DOHH2 (cell line): Measurements from ENCODE around the gene KRTAP10-3.
"Not testable (repeated sequence)": the region's sequence is repeated elsewhere in the genome, so short reads cannot be mapped to it uniquely, and the experiment has no call there.

ENCODE experiments used
- H3F3A ChIP-seq: fragments of 200-600 bp; sonication (generic), shearing (Covaris generic); 2 replicates; pipeline ENCODE4 v1.6.0; 2016; ENCODE audit warnings: antibody characterized with exemption, mild to moderate bottlenecking; ENCODE audit not compliant: control insufficient read depth, insufficient read depth
- H3K27ac ChIP-seq: fragments of 200-600 bp; sonication (generic); 2 replicates; pipeline ENCODE4 v1.5.1; 2014; ENCODE audit warnings: low read depth, mild to moderate bottlenecking, low read length, moderate library complexity
- H3K27me3 ChIP-seq: fragments of 200-600 bp; sonication (generic); 2 replicates; pipeline ENCODE4 v1.6.1; 2014; ENCODE audit warnings: mild to moderate bottlenecking, low read length, mixed read lengths; ENCODE audit not compliant: control insufficient read depth
- H3K36me3 ChIP-seq: fragments of 200-600 bp; sonication (generic); 2 replicates; pipeline ENCODE4 v1.6.1; 2014; ENCODE audit warnings: mild to moderate bottlenecking, low read length, moderate library complexity, mixed read lengths; ENCODE audit not compliant: control insufficient read depth
- H3K4me1 ChIP-seq: fragments of 200-600 bp; sonication (generic); 2 replicates; pipeline ENCODE4 v1.6.1; 2014; ENCODE audit warnings: mild to moderate bottlenecking, low read length, mixed read lengths; ENCODE audit not compliant: control insufficient read depth
- H3K4me2 ChIP-seq: fragments of 200-600 bp; sonication (generic); 2 replicates; pipeline ENCODE4 v1.6.0; 2014; ENCODE audit warnings: mild to moderate bottlenecking, low read length, moderate library complexity
- H3K4me3 ChIP-seq: fragments of 200-600 bp; sonication (generic); 2 replicates; pipeline ENCODE4 v1.5.1; 2014; ENCODE audit warnings: mild to moderate bottlenecking, low read length, mixed read lengths
- H3K79me2 ChIP-seq: fragments of 200-600 bp; sonication (generic); 2 replicates; pipeline ENCODE4 v1.6.1; 2014; ENCODE audit warnings: mild to moderate bottlenecking, low read length, mixed read lengths; ENCODE audit not compliant: control insufficient read depth
- H3K9me2 ChIP-seq: fragments of 200-600 bp; sonication (generic); replicated peaks from 2 replicates; pipeline ENCODE4 v1.6.1; 2014; ENCODE audit warnings: mild to moderate bottlenecking, low read length, mixed read lengths; ENCODE audit not compliant: control insufficient read depth
- H3K9me3 ChIP-seq: fragments of 200-600 bp; sonication (generic); 2 replicates; pipeline ENCODE4 v1.6.1; 2014; ENCODE audit warnings: antibody characterized with exemption, low read length, mixed read lengths; ENCODE audit not compliant: control insufficient read depth, insufficient read depth
- H4K20me1 ChIP-seq: fragments of 200-600 bp; sonication (generic); 2 replicates; pipeline ENCODE4 v1.6.0; 2014; ENCODE audit warnings: low read depth, mild to moderate bottlenecking, antibody characterized with exemption, low read length, moderate library complexity; ENCODE audit not compliant: control insufficient read depth, insufficient read depth
- EZH2phosphoT487 ChIP-seq: fragments of 200-600 bp; sonication (generic); IDR thresholded peaks from 2 replicates; pipeline ENCODE4 v1.6.1; 2017; ENCODE audit warnings: borderline replicate concordance, mild to moderate bottlenecking, antibody characterized with exemption, low read length, moderate library complexity, mixed read lengths
- TF ChIP-seq, protein P1 (sequence below): fragments of 200-600 bp; sonication (generic); IDR thresholded peaks from one replicate; pipeline ENCODE4 v1.5.1; 2014; ENCODE audit warnings: antibody characterized with exemption, mild to moderate bottlenecking, low read depth, low read length; ENCODE audit not compliant: poor library complexity, severe bottlenecking

Gene KRTAP10-3

DNA sequence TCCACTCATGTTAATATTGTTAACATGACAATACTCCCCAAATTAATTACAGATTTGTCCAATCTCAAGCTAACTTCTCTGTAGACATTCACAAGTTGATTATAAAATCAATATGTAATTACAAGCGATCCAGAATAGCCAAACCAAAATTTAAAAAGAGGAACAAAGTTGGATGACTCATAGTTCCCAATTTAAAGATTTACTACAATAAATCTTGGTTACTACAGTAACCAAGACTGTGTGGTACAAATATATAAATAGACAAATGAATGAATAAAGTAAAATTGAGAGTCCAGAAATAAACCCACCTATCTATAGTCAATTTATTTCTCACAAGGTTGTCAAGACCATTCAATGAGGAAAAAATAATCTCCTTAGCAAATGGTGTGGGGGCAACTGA, 7.8 kb upstream of the KRTAP10-3 start:
- no peaks in the 10 kb centered on the region for H3K36me3 ChIP-seq
- H4K20me1 ChIP-seq, result no peaks in the 10 kb centered on the region
- no peaks in the 10 kb centered on the region for H3K9me3 ChIP-seq
- H3K9me2 ChIP-seq, result no peaks in the 10 kb centered on the region
- no peaks in the 10 kb centered on the region for H3K27me3 ChIP-seq
- H3K27ac ChIP-seq, result no peak overlapping the region
- TF ChIP-seq EZH2phosphoT487, result no peak
- TF ChIP-seq, protein P1, sequence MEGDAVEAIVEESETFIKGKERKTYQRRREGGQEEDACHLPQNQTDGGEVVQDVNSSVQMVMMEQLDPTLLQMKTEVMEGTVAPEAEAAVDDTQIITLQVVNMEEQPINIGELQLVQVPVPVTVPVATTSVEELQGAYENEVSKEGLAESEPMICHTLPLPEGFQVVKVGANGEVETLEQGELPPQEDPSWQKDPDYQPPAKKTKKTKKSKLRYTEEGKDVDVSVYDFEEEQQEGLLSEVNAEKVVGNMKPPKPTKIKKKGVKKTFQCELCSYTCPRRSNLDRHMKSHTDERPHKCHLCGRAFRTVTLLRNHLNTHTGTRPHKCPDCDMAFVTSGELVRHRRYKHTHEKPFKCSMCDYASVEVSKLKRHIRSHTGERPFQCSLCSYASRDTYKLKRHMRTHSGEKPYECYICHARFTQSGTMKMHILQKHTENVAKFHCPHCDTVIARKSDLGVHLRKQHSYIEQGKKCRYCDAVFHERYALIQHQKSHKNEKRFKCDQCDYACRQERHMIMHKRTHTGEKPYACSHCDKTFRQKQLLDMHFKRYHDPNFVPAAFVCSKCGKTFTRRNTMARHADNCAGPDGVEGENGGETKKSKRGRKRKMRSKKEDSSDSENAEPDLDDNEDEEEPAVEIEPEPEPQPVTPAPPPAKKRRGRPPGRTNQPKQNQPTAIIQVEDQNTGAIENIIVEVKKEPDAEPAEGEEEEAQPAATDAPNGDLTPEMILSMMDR, result no peak
- H3K4me3 ChIP-seq, result no peak overlapping the region
- H3K4me2 ChIP-seq, result no peak overlapping the region
- no peaks in the 10 kb centered on the region for H3F3A ChIP-seq
- H3K79me2 ChIP-seq, result no peaks in the 10 kb centered on the region
- no peaks in the 10 kb centered on the region for H3K4me1 ChIP-seq

DNA sequence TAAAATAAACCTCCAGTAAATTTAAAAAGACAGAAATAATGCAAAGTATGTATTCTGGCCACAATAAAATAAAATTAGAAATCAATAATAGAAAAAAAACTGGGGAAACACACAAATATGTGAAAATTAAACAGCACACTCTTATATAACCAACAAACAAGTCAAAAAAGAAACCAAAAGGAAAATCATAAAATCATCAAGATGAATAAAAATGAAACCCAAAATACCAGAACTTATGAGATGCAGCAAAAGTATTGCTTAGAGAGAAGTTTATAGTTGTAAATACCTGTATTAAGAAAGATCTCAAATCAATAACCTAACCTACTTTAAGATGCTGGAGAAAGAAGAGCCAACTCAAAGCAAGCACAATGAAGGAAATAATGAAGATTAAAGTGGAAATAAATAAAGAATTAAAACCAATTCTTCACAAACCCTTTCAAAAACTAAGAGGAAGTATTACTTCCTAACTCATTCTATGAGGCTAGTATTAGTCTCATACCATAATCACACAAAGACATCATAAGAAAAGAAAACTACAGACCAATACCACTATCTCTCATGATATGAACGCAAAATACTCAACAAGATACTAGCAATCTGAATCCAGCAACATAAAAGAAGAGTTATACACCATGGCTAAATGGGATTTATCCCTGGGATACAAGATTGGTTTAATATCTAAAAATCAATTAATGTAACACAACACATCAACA, 6.4 kb upstream of the KRTAP10-3 start:
- H3K36me3 ChIP-seq, result no peaks in the 10 kb centered on the region
- H3K9me2 ChIP-seq, result no peaks in the 10 kb centered on the region
- no peaks in the 10 kb centered on the region for H3K9me3 ChIP-seq
- H3K4me3 ChIP-seq, result no peak overlapping the region
- H3K27ac ChIP-seq, result no peak overlapping the region
- H3K79me2 ChIP-seq, result no peaks in the 10 kb centered on the region
- no peaks in the 10 kb centered on the region for H3F3A ChIP-seq
- no peak for TF ChIP-seq EZH2phosphoT487
- TF ChIP-seq, protein P1, result no peak
- H3K4me1 ChIP-seq, result no peaks in the 10 kb centered on the region
- H3K4me2 ChIP-seq, result no peak overlapping the region
- H4K20me1 ChIP-seq, result no peaks in the 10 kb centered on the region
- no peaks in the 10 kb centered on the region for H3K27me3 ChIP-seq

DNA sequence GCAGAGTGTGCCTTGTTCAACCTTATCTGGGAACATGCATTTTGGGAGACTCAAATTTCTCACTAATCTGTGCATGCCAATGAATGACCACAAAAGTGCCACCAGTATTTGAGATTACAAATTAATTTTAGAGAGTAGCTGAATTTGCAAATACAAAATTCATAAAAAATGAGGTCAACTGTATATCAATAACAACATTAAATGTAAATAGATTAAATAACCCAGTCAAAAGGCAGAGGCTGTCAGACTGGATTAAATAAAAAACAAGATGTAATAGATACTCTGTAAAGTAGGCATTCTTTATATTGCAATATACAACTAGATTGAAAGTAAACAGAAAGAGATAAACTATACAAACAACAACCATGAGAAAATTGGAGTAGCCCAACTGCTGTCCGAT, 5.5 kb upstream of the KRTAP10-3 start:
- Histone ChIP-seq H3K9me3 (no peaks in the 10 kb centered on the region), H3K27ac (no peak overlapping the region), H3F3A (no peaks in the 10 kb centered on the region), H3K4me2 (no peak overlapping the region), H3K9me2 (no peaks in the 10 kb centered on the region), H3K4me3 (no peak overlapping the region), H3K4me1 (no peaks in the 10 kb centered on the region), H3K27me3 (peaks cover 4% of the 10 kb centered on the region; the same call in 1 of the 2 replicates), H3K36me3 (no peaks in the 10 kb centered on the region), H3K79me2 (no peaks in the 10 kb centered on the region), H4K20me1 (no peaks in the 10 kb centered on the region)
- TF ChIP-seq, protein P1, result no peak
- TF ChIP-seq EZH2phosphoT487, result no peak

DNA sequence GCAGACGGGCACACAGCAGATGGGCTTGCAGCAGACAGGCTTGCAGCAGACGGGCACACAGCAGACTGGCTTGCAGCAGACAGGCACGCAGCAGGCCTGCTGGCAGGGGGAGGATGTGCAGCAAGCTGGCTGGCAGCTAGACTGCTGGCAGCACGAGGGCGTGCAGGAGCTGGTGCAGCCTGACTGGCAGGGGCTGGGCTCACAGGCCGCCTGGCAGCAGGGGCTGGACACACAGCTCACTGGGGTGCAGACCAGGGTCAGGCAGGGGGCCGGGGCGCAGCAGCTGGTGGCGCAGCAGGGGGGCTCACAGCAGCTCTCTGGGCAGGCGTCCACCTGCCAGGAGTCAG, 293 bp downstream of the KRTAP10-3 start:
- not testable (repeated sequence) for H3K4me2 ChIP-seq, H3F3A ChIP-seq, H3K9me3 ChIP-seq, H4K20me1 ChIP-seq, H3K27me3 ChIP-seq, H3K4me3 ChIP-seq, H3K27ac ChIP-seq, H3K9me2 ChIP-seq, H3K36me3 ChIP-seq, H3K4me1 ChIP-seq, H3K79me2 ChIP-seq
